CD1c-positive myeloid dendritic cell (primary cell): ENCODE measurements around the gene MXI1.
"Not testable (repeated sequence)": the region's sequence is repeated elsewhere in the genome, so short reads cannot be mapped to it uniquely, and the experiment has no call there.

Experiments
- DNase-seq: peaks from one replicate; pipeline ENCODE4 v3.0.0-alpha.2; 2016; ENCODE audit errors: extremely low spot score

MXI1 gene

GRCh38 chr10:110181911-110182310, 25.5 kb upstream of the MXI1 start:
- no peak for DNase-seq

- DNase-seq, result no peak
Measured at GRCh38 chr10:110184398-110184797, 23.0 kb upstream of the MXI1 start.

DNA sequence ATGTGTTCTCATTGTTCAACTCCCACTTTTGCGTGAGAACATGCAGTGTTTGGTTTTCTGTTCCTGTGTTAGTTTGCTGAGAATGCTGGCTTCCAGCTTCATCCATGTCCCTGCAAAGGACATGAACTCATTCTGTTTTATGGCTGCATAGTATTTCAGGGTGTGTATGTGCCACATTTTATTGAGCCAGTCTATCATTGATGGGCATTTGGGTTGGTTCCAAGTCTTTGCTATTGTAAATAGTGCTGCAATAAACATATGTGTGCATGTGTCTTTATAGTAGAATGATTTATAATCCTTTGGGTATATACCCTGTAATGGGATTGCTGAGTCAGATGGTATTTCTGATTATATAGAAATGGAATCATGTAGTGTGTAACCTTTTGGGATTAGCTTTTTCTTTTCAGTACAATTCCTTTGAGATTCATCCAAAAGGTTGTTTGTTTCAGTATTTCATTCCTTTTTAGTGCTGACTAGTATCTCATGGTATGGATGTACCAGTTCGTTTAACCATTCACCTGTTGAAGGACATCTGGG, 21.7 kb upstream of the MXI1 start:
- not testable (repeated sequence) for DNase-seq

- DNase-seq, result no peak
Measured at GRCh38 chr10:110190170-110190569, 17.2 kb upstream of the MXI1 start.

GRCh38 chr10:110192552-110192951, 14.9 kb upstream of the MXI1 start:
- peak; percentile 75 for DNase-seq

DNA sequence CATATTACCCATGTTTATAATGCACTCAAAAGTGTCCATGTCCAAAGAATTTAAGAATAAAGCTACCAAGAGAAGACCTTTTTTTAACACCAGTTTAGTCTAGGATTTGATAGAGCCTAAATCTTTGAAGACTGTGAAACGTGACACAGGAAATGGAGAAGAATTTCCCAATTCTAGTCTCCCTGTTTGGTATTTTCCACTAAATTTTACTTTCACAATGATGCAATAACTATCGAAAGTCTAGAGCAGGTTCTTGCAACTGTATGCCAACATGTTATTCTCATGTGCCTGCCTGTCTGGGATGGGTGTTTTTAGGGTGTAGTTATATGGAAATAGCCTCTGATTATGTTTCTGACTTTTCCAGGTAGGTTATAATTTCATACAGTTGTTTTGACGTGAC, 6.9 kb upstream of the MXI1 start:
- peak; percentile 24 for DNase-seq

DNA sequence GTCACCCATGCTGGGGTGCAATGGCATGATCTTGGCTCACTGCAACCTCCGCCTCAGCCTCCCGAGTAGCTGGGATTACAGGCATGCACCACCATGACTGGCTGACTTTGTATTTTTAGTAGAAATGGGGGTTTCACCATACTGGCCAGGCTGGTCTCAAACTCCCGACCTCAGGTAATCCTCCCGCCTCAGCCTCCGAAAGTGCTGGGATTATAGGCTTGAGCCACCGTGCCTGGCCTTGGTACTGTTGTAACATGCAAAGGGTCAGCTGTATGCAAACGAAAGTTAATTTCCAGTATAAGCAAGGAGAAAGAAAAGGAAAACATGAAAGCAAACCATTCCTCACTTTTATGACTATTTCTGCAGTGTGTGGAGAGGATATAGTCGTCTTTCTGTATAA, 6.4 kb upstream of the MXI1 start:
- DNase-seq, result not testable (repeated sequence)

- DNase-seq, result no peak
Measured at GRCh38 chr10:110203500-110204455, 3.6 kb upstream of the MXI1 start.

GRCh38 chr10:110205051-110205675, 2.2 kb upstream of the MXI1 start:
- no peak for DNase-seq

DNA sequence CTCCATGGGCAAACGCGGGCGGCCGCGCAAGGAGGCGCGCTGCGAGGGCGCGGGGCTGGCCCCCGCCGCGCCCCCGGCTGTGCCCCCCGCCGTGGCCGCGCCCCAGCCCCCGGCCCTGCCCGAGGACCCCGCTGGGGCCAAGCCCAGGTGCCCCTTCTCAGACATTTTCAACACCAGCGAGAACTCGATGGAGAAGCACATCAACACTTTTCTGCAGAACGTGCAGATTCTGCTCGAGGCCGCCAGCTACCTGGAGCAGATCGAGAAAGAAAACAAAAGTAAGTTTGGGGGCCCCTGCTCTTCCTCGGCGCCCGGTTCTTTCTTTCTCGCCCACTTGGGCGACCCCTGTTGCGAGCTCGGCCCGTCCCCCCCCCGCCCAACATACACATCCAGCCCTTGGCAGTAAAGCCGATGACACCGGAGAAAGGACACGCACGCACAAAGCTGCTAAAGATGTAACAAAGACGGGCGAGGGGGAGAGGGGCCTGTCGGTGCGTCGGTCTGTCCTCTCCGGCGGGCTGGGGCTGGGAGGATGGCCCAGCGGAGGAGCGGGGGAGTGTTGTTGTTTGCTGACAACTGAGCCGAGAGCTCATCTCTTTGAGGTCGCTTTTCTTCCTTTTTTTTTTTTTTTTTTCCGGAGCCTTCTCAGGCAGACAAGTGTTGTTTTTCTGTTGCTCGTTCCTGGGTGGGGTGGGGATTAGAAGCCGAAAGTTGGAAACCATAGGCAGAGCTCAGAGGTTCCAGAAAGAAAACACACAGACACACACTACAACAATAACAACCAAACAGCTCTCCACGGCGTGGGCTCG, 604 bp downstream of the MXI1 start:
- DNase-seq, result peak; percentile 62

GRCh38 chr10:110208614-110209453, 1.4 kb downstream of the MXI1 start:
- peak; percentile 51 for DNase-seq

GRCh38 chr10:110209454-110209925, 2.1 kb downstream of the MXI1 start:
- peak; percentile 41 for DNase-seq

DNA sequence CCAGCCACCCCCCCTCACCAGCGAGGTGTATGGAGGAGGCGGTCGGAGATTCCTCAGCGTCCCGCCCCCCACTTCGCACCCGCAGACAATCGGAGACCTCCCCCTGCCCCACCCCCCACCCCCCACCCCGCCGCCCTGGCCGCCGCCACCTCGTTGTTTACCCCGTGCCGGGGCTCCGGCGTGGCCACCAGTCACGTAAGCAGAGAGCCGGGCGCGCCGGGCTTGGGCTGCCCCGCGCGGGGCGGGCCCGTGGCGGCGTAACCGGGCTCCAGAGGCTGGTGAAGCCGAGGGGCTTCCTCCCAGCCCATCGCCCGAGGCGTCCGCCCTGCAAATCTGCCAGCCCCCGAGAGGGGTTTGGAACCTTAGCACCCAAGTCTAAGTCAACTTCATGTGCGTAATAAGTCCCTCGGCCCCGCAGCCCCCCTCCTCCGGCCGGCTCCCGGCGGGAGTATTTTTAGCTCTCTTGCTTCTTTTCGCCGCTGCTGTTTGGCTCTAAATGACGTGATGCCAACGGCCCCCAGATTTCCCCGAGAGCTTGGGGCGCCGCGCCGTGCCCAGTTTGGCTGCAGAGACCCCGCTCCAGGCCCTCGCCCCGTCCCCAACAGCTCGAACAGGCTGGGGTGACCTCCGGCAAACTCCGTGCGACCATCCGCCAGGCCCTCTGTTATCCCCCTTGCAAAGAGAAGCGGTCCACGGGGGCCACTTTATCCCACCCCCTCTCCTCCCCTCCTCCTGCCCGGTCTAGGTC, 2.7 kb downstream of the MXI1 start:
- DNase-seq, result peak; percentile 39

DNA sequence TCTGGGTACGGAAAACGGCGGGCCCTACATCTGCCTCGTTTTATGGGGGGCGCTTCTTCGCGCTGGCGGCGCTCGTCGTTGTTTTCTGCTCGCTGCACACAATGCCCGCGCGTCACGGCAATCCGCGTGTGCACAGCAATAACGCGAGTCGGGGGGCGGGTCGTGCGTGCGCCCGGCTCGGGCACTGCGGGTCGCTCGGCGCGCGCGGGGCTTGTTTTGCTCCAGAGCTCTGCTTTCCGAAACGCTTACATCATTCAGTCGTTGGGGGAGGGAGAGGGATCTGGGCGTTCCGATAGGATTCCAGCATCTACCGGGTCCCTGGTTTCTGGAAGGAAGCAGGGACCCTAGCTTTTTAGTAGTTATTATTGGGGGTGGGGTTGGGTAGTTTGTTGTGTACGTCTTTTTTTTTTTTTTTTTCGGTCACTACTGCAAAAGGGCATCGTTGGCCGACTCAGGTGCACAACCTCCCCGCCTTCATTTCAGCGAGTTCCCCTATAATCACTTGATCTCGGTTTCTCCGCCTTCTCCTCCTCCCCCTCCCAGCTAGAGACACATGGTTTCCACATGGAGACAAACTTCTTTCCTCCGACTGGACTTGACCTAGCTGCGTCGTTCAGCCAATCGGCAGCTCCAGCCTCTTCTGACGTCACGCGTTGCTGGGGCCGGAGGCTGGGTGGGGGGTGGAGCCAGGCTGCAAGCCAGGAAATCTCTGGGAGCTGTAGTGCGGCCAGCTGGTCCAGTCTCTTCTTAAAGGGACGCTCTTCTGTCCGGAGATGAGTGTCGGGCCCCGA, 3.5 kb downstream of the MXI1 start:
- DNase-seq, result peak; percentile 98

DNA sequence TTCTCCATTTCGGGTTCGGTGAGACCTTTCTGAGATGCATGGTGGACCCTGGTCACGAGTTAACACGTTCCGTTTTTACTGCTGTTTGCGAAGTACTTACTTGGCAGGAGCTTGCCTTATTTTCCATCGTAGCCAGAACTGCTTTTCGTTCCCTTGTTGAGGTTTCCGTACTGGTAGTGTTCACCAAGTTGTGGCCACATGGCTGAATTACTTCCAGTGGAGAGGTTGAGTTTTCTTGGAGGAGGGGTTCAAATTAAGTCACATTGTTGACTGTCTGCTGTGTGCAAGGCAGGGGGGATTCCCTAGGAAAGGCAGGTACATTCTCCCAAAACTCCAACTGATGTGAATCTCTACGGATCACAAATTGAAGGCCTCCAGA, 4.0 kb downstream of the MXI1 start:
- no peak for DNase-seq

DNA sequence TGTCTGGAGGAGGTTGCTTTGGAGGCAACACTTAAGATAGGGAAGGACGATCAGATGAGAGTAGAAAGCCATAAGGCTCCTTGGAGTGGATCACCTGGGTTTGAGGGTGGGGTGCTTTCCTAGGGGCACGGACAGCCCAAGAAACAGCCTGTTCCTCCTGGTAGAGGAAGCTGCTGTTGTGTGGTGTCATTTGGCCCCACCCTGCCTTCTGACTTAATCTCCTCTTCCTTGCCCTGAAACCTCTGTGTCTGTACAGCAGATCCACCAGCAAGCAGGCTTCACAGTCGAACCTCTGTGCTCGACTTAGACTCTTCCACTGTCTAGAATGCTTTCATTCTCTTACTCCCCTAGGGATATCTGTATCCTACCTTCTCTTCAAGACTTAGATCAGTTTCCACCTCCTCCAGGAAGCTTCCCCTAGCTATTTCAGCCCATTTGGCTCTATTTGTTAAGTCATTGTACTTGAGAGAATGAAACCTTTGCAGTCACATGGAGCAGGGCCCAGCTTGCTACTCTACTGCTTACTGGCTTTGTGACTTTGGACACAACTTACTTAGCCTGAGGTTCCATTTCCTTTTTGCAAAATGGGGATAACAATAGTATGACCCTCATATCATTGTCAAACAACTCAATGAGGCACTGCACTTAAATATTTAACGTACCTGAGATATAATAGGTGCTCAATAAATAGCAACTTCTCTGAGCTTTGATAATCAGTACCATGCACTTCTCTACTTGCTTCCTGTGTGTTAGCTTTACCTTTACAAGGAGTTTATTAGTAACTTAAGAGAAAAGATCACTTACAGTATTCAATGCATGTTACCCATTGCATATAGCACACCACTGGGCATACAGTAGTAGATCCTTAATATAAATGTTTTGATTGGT, 5.0 kb downstream of the MXI1 start:
- DNase-seq, result peak; percentile 62

GRCh38 chr10:110214371-110214826, 7.0 kb downstream of the MXI1 start:
- DNase-seq, result no peak
